ENCODE data around the gene SLC9C1.

The SLC9C1 gene

GRCh38 chr3:112130638-112130993, 163.4 kb downstream of the SLC9C1 start:
- no peak overlapping the region for H3K27ac ChIP-seq
- TF ChIP-seq CTCF (conservative IDR thresholded peaks at IDR 0.05) (no peak), ZFX (IDR thresholded peaks at IDR 0.05) (no peak)

- TF ChIP-seq CTCF (conservative IDR thresholded peaks at IDR 0.05) = no peak
- TF ChIP-seq ZFX (IDR thresholded peaks at IDR 0.05) = no peak
- no peak overlapping the region for H3K27ac ChIP-seq
Measured at GRCh38 chr3:112129925-112130637, 163.9 kb downstream of the SLC9C1 start.

- H3K27ac ChIP-seq = no peak overlapping the region
- TF ChIP-seq CTCF (conservative IDR thresholded peaks at IDR 0.05) (no peak), ZFX (IDR thresholded peaks at IDR 0.05) (no peak)
Measured at GRCh38 chr3:112128843-112129727, 164.9 kb downstream of the SLC9C1 start.

GRCh38 chr3:112127522-112128494, 166.2 kb downstream of the SLC9C1 start:
- no peak for TF ChIP-seq CTCF (conservative IDR thresholded peaks at IDR 0.05)
- no peak for TF ChIP-seq ZFX (IDR thresholded peaks at IDR 0.05)
- H3K27ac ChIP-seq = no peak overlapping the region

- no peak overlapping the region for H3K27ac ChIP-seq
- TF ChIP-seq ZFX (IDR thresholded peaks at IDR 0.05) (no peak), CTCF (conservative IDR thresholded peaks at IDR 0.05) (no peak)
Measured at GRCh38 chr3:112126511-112126911, 167.5 kb downstream of the SLC9C1 start.

GRCh38 chr3:112124907-112125607, 169.0 kb downstream of the SLC9C1 start:
- no peak overlapping the region for H3K27ac ChIP-seq
- TF ChIP-seq CTCF (conservative IDR thresholded peaks at IDR 0.05) (no peak), ZFX (IDR thresholded peaks at IDR 0.05) (no peak)

Data from C4-2B (cell line).